Measurements from ENCODE around the gene PAPPA2. TPM values are rescaled to one million over a fixed set of nuclear protein-coding genes. Genes with fewer than 3 reads are reported as not detected.

PAPPA2 gene
- total and polyA plus RNA-seq, 2 of the 4 experiments (the other 2 are of a cell fraction): 0.10 to 0.18 TPM

DNA sequence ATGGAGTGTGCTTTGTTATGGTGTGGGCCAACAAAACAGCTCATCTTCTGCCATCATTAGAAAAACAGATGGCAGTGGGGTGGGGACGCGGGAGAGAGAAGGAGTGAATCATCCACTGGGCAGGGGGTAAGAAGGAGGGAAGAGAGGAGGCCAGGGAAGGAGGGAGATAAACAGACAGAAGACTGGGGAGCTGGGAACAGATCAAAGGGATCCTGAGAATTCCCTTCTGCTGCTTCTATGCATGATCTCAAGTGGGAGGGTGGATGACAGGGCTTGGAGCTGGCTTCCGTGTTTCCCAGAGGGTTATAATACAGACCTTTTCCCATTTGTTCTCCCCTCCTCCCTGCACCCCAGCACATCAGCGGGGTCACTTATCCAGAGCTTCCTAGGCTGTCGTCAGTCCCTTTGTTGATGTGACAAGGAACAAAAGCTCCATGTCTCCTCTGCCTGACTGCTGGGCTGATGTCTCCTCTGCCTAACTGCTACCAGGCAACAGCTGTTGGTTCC lies 338.6 kb downstream of the PAPPA2 start:
- H3K9ac ChIP-seq (ENCODE audit: low read depth, low read length): no peak overlapping the region
- H3K27me3 ChIP-seq (ENCODE audit: control insufficient read depth, insufficient read depth, low read length): no peaks in the 10 kb centered on the region
- H3K9me1 ChIP-seq (ENCODE audit: insufficient read depth, low read length): no peaks in the 10 kb centered on the region
- no peak overlapping the region for H2AFZ ChIP-seq (replicated peaks; ENCODE audit: low read length, poor library complexity)
- DNase-seq (no peak), ATAC-seq (ENCODE audit: low read depth) (no peak)
- H4K20me1 ChIP-seq (ENCODE audit: insufficient read depth, low read length): no peaks in the 10 kb centered on the region
- H4K91ac ChIP-seq (ENCODE audit: insufficient read depth, low read depth, low read length): no peak overlapping the region
- dilution Hi-C loops (cut with HindIII; ENCODE audit: low sequenced_read_pairs, unreplicated experiment): no loop called here
- no peak overlapping the region for H3K27ac ChIP-seq (ENCODE audit: insufficient read depth, low read length)
- H3K56ac ChIP-seq (ENCODE audit: extremely low read depth, insufficient read depth, low read length): no peak overlapping the region
- H2BK120ac ChIP-seq (ENCODE audit: low read depth, low read length): no peak overlapping the region
- TF ChIP-seq, protein P1, sequence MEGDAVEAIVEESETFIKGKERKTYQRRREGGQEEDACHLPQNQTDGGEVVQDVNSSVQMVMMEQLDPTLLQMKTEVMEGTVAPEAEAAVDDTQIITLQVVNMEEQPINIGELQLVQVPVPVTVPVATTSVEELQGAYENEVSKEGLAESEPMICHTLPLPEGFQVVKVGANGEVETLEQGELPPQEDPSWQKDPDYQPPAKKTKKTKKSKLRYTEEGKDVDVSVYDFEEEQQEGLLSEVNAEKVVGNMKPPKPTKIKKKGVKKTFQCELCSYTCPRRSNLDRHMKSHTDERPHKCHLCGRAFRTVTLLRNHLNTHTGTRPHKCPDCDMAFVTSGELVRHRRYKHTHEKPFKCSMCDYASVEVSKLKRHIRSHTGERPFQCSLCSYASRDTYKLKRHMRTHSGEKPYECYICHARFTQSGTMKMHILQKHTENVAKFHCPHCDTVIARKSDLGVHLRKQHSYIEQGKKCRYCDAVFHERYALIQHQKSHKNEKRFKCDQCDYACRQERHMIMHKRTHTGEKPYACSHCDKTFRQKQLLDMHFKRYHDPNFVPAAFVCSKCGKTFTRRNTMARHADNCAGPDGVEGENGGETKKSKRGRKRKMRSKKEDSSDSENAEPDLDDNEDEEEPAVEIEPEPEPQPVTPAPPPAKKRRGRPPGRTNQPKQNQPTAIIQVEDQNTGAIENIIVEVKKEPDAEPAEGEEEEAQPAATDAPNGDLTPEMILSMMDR (conservative IDR thresholded peaks at IDR 0.05; ENCODE audit: low read depth, low read length): no peak
- TF ChIP-seq FOS (IDR thresholded peaks at IDR 0.05; ENCODE audit: low read depth, low read length) (no peak), BHLHE40 (IDR thresholded peaks at IDR 0.05; ENCODE audit: low read depth, low read length) (no peak), RCOR1 (IDR thresholded peaks at IDR 0.05; ENCODE audit: insufficient replicate concordance, low read length) (no peak), MXI1 (IDR thresholded peaks at IDR 0.05; ENCODE audit: borderline replicate concordance, low read depth, low read length) (no peak), POLR2A (IDR thresholded peaks at IDR 0.05; ENCODE audit: low read depth, low read length) (no peak), NFE2L2 (IDR thresholded peaks at IDR 0.05; ENCODE audit: low read depth, low read length) (no peak), SMC3 (IDR thresholded peaks at IDR 0.05; ENCODE audit: low read depth, low read length) (no peak)
- TF ChIP-seq, protein P2, sequence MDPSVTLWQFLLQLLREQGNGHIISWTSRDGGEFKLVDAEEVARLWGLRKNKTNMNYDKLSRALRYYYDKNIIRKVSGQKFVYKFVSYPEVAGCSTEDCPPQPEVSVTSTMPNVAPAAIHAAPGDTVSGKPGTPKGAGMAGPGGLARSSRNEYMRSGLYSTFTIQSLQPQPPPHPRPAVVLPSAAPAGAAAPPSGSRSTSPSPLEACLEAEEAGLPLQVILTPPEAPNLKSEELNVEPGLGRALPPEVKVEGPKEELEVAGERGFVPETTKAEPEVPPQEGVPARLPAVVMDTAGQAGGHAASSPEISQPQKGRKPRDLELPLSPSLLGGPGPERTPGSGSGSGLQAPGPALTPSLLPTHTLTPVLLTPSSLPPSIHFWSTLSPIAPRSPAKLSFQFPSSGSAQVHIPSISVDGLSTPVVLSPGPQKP (IDR thresholded peaks at IDR 0.05; ENCODE audit: borderline replicate concordance, low read depth, low read length): no peak
- POLR2A ChIA-PET (ENCODE audit: unreplicated experiment): no interaction called here
- no peak overlapping the region for H3K4ac ChIP-seq (ENCODE audit: low read depth, low read length)
- in situ Hi-C loops (cut with MboI; ENCODE audit: low sequenced_read_pairs): no loop called here
- no peak overlapping the region for H2AK5ac ChIP-seq (ENCODE audit: low read depth, low read length)
- intact Hi-C loops (cut with micrococcal nuclease): no loop called here
- CTCF ChIA-PET: no interaction called here
- no peak overlapping the region for H4K8ac ChIP-seq (ENCODE audit: low read depth in 2 of 2, low read length in 2 of 2)
- H2BK20ac ChIP-seq (ENCODE audit: low read depth, low read length): no peak overlapping the region
- H3K9me3 ChIP-seq (ENCODE audit: control insufficient read depth, insufficient read depth, low read length): no peaks in the 10 kb centered on the region
- no peaks in the 10 kb centered on the region for H3K4me1 ChIP-seq (ENCODE audit: control insufficient read depth, insufficient read depth, low read length)
- no peak overlapping the region for H2BK5ac ChIP-seq (ENCODE audit: low read depth, low read length, poor library complexity, severe bottlenecking)
- no peak overlapping the region for H4K5ac ChIP-seq (ENCODE audit: low read depth, low read length)
- BruUV-seq (replicated peaks): no TSS peak
- no CpG with 5 or more reads among the region's 5 CpGs for WGBS, 2 experiments (ENCODE audit: extremely low coverage in 2 of 2, insufficient read length in 1 of 2)
- H3K4me3 ChIP-seq (ENCODE audit: insufficient read depth, low read depth, low read length): no peak overlapping the region
- H3K4me2 ChIP-seq (ENCODE audit: low read depth, low read length): no peak overlapping the region
- no peak overlapping the region for H3K23ac ChIP-seq (ENCODE audit: low read depth, low read length)
- H3K14ac ChIP-seq (replicated peaks; ENCODE audit: low read depth, low read length): no peak overlapping the region
- H2BK15ac ChIP-seq (ENCODE audit: low read depth, low read length): no peak overlapping the region
- H3K18ac ChIP-seq (ENCODE audit: low read depth, low read length): no peak overlapping the region
- H2AK9ac ChIP-seq (replicated peaks; ENCODE audit: low read depth, low read length, poor library complexity): no peak overlapping the region
- H3K79me1 ChIP-seq (ENCODE audit: low read depth in 1 of 2, low read length in 2 of 2): no peaks in the 10 kb centered on the region
- no peaks in the 10 kb centered on the region for H3K36me3 ChIP-seq (ENCODE audit: control insufficient read depth, insufficient read depth, low read length)
